GM23248 (cell line): Measurements from ENCODE around the gene GNG2.

Experiments
- EZH2 ChIP-seq: fragments of 200-600 bp; sonication (generic); IDR thresholded peaks from 2 replicates; pipeline ENCODE4 v1.6.1; 2018; ENCODE audit warnings: antibody characterized with exemption, mild to moderate bottlenecking; ENCODE audit not compliant: insufficient read depth, poor library complexity, severe bottlenecking
- EZH2phosphoT487 ChIP-seq: fragments of 200-600 bp; sonication (generic); IDR thresholded peaks from 2 replicates; pipeline ENCODE4 v1.6.1; 2018; ENCODE audit warnings: antibody characterized with exemption, moderate library complexity, mild to moderate bottlenecking, low read depth; ENCODE audit not compliant: insufficient read depth

GRCh38 chr14:51873221-51873893, 12.9 kb downstream of the GNG2 start:
- TF ChIP-seq EZH2 (no peak), EZH2phosphoT487 (no peak)
